VCaP (cell line): ENCODE measurements around the gene ADD2.

Experiments
- H3K27ac ChIP-seq: fragments of 450-650 bp; 2 replicates; pipeline ENCODE4 v1.5.1; 2017
- CTCF ChIP-seq: fragments of 450-650 bp; conservative IDR thresholded peaks from 2 replicates; pipeline ENCODE4 v1.5.1; 2017; ENCODE audit warnings: mild to moderate bottlenecking, moderate library complexity

The ADD2 gene

GRCh38 chr2:70793450-70793849 lies 25.4 kb upstream of the ADD2 start:
- no peak overlapping the region for H3K27ac ChIP-seq

GRCh38 chr2:70790136-70790828 lies 22.3 kb upstream of the ADD2 start, which contains the start of gene FIGLA:
Gene FIGLA (minus strand): TSS chr2:70790643. CDS start chr2:70790638, 5 bp downstream.
- TF ChIP-seq CTCF = no peak
- no peak within 1 kb of the TSS for H3K27ac ChIP-seq

More at GRCh38 chr2:70793450-70793849, 25.4 kb upstream of the ADD2 start:
- TF ChIP-seq CTCF = no peak

GRCh38 chr2:70789304-70790135 lies 21.5 kb upstream of the ADD2 start:
- H3K27ac ChIP-seq = no peak overlapping the region
- TF ChIP-seq CTCF = peak; percentile 88

- no peak overlapping the region for H3K27ac ChIP-seq
- TF ChIP-seq CTCF = peak; percentile 84
Observed at GRCh38 chr2:70785137-70785911, 17.3 kb upstream of the ADD2 start.

GRCh38 chr2:70784320-70784719 lies 16.3 kb upstream of the ADD2 start:
- no peak for TF ChIP-seq CTCF
- H3K27ac ChIP-seq = no peak overlapping the region

- no peak for TF ChIP-seq CTCF
- no peak overlapping the region for H3K27ac ChIP-seq
Observed at GRCh38 chr2:70779911-70780545, 12.0 kb upstream of the ADD2 start.
